C4-2B (cell line): ENCODE results near the gene CMTM8.
A peak's percentile ranks its signal among the peaks of the same experiment; 100 is the strongest.

Experiments used
- H3K27ac ChIP-seq: fragments of 450-650 bp; 2 replicates; pipeline ENCODE4 v1.5.1; 2017
- ZFX ChIP-seq: fragments of 450-650 bp; IDR thresholded peaks from 2 replicates; pipeline ENCODE4 v1.6.1; 2017
- TF ChIP-seq, protein P1 (sequence below): fragments of 450-650 bp; conservative IDR thresholded peaks from 2 replicates; pipeline ENCODE4 v1.5.1; 2017; ENCODE audit warnings: mild to moderate bottlenecking

Gene CMTM8

DNA sequence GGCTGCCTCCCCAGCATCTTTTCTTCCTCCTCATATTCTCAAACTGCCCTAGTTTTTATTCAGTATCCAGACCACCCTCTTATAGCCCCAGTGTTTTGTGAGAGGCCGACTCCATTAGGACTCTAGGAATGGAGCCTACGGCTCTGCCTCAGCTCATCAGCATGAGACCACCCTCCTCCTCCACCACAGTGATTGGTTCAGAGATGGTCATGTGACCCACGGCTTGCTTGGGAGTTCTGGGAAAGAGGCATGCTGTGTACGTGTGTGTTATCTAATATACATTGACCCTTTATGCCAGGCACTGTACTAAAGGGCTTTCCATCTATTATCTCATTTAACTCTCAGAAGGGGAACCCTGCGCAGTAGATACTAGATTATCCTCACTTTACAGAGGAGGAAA lies 135.4 kb downstream of the CMTM8 start:
- no peak overlapping the region for H3K27ac ChIP-seq
- TF ChIP-seq ZFX, result no peak
- TF ChIP-seq, protein P1, sequence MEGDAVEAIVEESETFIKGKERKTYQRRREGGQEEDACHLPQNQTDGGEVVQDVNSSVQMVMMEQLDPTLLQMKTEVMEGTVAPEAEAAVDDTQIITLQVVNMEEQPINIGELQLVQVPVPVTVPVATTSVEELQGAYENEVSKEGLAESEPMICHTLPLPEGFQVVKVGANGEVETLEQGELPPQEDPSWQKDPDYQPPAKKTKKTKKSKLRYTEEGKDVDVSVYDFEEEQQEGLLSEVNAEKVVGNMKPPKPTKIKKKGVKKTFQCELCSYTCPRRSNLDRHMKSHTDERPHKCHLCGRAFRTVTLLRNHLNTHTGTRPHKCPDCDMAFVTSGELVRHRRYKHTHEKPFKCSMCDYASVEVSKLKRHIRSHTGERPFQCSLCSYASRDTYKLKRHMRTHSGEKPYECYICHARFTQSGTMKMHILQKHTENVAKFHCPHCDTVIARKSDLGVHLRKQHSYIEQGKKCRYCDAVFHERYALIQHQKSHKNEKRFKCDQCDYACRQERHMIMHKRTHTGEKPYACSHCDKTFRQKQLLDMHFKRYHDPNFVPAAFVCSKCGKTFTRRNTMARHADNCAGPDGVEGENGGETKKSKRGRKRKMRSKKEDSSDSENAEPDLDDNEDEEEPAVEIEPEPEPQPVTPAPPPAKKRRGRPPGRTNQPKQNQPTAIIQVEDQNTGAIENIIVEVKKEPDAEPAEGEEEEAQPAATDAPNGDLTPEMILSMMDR, result no peak

DNA sequence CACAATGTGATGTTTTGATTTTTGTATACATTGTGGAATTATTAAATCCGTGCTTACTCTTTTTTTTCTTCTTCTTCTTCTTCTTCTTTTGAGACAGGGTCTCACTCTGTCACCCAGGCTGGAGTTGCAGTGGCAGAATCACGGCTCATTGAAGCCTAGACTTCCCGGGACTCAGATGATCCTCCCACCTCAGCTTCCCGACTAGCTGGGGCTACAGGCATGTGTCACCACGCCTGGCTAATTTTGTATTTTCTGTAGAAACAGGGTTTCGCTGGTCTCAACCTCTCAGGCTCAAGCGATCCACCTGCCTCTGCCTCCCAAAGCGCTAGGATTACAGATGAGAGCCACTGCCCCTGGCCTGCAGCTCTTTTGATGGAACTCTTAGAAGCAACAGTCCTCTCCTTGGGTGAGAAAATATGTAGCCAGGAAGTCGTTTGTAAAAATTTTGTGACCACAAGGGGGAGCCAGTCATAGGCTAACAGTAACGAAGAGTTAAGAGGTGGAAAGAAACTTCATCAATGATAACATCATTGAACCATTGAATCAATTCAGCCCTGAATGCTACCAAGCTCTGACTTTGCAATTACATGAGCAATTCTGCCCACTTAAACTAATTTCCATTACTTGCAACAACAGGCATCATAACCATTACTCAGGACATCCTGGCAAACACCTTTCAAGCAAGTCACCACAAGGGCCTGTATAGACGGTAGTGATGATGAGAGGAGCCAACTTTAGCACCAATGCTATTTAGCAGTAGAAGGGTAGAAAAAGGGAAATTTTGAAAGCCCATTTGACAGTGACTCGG lies 136.5 kb downstream of the CMTM8 start:
- no peak overlapping the region for H3K27ac ChIP-seq
- TF ChIP-seq, protein P1, result peak; percentile 78
- no peak for TF ChIP-seq ZFX

DNA sequence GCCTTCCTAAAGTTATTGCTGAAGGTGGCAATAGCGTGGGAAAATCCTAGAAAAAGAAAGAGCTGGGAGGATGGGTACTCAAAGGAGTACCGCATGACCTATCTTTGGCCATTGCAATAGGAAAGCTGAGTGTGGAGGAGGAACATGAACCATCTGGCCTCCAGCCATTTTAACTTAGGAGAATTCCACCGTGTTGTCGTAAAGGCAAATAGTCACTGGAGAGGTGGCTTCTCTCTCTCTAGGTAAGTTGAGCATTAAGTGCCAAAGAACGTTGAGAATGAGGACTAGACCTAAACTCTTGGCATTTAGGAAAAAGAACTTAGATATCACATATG lies 137.1 kb downstream of the CMTM8 start:
- no peak overlapping the region for H3K27ac ChIP-seq
- TF ChIP-seq, protein P1, result no peak
- TF ChIP-seq ZFX, result no peak

DNA sequence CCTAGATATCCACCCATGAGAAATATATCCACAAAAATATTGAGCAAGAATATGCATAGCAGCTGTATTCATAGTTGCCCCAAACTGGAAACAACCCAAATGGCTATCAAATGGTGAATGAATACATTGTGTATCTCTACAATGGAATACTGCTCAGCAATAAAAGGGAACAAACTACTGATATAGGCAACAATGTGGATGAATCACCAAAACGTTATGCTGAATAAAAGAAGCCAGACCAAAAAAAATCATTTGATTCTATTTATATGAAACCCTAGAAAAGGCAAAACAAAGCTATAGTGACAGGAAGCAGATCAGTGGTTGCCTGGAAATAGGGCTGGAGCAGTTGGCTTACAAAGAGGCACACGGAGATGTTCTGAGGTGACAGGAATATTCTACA lies 137.6 kb downstream of the CMTM8 start:
- H3K27ac ChIP-seq, result no peak overlapping the region
- TF ChIP-seq, protein P1, result no peak
- TF ChIP-seq ZFX, result no peak

DNA sequence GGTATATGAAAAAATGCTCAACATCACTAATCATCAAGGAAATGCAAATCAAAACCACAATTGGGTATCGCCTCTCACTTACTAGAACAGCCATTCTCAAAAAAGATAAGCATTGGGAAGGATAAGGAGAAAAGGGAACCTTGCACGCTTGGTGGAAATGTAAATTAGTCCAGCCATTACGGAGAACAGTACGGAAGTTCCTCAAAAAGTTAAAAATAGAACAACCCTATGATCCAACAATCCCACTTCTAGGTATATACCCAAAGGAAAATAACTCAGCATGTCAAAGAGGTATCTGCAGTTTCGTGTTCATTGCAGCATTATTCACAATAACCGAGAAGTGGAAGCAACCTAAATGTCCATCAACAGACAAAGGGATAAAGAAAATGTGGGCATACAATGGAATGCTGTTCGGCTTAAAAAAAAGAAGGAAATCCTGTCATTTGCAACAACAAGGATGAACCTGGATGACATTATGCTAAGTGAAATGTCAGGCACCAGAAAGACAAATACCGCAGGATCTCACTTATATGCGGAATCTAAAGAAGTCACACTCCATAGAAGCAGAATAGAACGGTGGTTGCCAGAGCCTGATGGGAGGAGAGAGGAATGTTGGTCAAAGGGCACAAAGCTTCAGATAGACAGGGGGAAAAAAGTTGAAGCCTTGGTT lies 141.5 kb downstream of the CMTM8 start:
- H3K27ac ChIP-seq, result no peak overlapping the region
- TF ChIP-seq ZFX, result no peak
- TF ChIP-seq, protein P1, result no peak

DNA sequence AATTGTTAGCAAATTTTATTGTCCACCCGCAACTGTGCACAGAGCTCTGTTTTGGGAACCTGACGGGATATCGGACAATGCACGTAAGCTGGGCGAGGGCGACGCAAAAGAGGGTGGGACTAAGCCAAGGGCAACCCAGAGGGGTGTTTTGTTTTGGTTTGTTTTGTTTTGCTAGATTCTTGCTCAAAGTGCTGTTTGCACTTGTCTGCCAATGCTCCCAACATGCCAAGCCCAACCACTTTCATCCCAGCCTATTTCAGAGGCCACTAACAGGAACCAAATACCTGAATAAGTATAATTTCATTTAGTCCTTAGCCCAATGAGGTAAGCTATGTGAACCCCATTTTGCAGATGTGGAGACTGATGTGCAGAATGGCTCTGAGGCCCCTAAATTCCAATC lies 143.4 kb downstream of the CMTM8 start:
- no peak for TF ChIP-seq ZFX
- no peak overlapping the region for H3K27ac ChIP-seq

DNA sequence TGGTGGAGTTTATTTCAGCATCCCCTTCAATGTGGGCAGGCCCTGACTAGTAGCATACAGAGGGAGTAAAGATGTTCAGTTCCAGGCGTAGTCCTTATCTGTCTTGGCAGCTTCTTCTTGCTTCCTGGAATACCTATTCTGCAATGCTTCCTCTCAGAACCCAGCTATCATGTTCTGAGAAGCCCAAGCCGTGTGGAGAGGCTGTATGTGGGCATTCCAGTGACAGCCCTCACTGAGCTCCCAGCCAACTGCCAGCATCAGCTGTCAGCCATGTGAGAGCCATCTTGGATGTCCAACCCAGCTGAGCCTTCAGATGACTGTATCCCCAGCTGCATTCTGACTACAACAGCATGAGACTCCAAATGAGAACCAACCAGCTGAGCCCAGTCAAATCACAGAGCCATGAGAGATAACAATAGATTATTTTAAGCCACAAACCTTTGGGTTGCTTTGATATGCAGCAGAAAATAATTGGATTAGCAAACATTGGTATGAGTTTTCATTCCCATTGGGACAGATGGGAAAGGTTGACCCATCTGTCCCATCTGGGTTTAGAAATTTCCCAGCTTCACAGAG lies 144.7 kb downstream of the CMTM8 start:
- TF ChIP-seq, protein P1, result no peak
- no peak for TF ChIP-seq ZFX
- no peak overlapping the region for H3K27ac ChIP-seq
